Measurements from ENCODE around the gene KLRC4.
"Not testable (repeated sequence)": the region's sequence is repeated elsewhere in the genome, so short reads cannot be mapped to it uniquely, and the experiment has no call there.

The KLRC4 gene

DNA sequence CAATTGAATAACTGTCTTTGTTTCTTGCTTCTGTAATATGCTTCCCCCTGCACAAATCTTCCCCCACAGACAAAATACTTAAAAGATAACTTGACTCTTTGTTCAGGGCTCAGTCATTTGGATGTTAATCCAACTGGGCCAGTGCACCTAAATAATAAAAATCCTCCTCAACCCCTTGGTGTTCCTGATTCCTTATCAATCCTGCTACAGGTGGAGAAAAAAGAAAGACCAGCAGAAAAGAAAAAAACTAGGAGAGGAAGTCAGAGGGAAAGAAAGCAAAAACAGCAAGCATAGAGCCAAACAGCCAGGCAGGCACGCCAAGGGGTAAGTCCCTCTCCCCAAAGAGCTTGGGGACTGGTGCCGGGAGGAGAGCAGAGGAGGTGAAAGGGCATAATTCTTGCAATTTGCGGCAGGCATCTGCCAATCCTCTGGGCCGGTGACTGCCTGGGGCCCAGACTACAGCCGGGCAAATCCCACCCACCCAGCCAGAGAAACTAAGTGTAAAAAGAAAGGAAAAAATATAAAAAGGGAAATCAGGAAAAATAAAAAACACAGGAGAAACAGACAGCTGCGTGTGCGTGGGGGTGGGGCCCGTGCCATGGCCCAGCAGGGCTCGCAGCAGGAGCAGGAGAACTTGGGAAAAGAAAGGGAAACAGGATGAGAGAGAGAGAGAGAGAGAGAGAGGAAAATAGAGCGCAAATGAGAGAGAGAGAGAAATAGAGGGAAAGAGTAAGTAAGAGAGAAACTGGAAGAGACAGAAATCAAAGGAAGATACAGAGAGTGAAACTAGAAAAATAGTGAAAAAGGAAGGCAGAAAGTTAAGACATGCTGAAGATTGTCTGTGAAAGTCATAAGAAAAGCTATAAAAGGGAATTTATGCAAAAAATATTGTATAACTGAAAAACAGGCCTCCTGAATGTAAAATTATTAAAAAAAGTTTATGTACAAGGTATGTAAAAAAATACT is 41.1 kb downstream of the KLRC4 start:
- Mint-ChIP-seq H3K9me3 (peaks cover 26% of the 10 kb centered on the region), H3K36me3 (ENCODE audit: low read depth) (peaks cover 10% of the 10 kb centered on the region), H3K4me3 (no peak overlapping the region), H3K4me1 (peaks cover 52% of the 10 kb centered on the region), H3K27me3 (ENCODE audit: low read depth, poor library complexity) (peaks cover 5% of the 10 kb centered on the region), H3K27ac (peak overlapping the region; percentile 90)
- DNase-seq: no peak
- TF ChIP-seq, protein P1, sequence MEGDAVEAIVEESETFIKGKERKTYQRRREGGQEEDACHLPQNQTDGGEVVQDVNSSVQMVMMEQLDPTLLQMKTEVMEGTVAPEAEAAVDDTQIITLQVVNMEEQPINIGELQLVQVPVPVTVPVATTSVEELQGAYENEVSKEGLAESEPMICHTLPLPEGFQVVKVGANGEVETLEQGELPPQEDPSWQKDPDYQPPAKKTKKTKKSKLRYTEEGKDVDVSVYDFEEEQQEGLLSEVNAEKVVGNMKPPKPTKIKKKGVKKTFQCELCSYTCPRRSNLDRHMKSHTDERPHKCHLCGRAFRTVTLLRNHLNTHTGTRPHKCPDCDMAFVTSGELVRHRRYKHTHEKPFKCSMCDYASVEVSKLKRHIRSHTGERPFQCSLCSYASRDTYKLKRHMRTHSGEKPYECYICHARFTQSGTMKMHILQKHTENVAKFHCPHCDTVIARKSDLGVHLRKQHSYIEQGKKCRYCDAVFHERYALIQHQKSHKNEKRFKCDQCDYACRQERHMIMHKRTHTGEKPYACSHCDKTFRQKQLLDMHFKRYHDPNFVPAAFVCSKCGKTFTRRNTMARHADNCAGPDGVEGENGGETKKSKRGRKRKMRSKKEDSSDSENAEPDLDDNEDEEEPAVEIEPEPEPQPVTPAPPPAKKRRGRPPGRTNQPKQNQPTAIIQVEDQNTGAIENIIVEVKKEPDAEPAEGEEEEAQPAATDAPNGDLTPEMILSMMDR (IDR thresholded peaks at IDR 0.05): no peak

DNA sequence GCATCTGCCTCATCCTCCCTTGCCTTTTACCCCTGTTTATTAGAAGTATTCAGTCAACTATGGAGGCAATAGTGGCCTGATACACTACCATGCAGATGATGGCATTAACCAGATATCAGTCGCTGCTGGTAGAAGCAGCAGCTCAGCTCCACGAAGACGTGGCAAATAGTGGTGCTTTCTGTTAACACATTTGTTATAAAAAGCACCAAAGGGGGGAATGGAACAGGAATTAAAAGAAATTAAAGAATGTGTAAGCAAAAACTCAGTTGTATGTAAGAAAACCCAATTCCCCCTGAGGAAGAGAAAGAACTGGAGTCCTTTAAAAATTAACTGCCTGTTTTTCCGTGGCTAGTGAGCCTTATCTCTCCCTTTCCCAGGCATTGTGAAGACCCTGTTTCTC is 41.8 kb downstream of the KLRC4 start:
- peaks cover 10% of the 10 kb centered on the region for H3K36me3 Mint-ChIP-seq (ENCODE audit: low read depth)
- H3K4me3 Mint-ChIP-seq; DNase-seq; H3K27me3 Mint-ChIP-seq (ENCODE audit: low read depth, poor library complexity): not testable (repeated sequence)
- H3K27ac Mint-ChIP-seq: peak overlapping the region; percentile 90
- peaks cover 26% of the 10 kb centered on the region for H3K9me3 Mint-ChIP-seq
- H3K4me1 Mint-ChIP-seq: peaks cover 48% of the 10 kb centered on the region

DNA sequence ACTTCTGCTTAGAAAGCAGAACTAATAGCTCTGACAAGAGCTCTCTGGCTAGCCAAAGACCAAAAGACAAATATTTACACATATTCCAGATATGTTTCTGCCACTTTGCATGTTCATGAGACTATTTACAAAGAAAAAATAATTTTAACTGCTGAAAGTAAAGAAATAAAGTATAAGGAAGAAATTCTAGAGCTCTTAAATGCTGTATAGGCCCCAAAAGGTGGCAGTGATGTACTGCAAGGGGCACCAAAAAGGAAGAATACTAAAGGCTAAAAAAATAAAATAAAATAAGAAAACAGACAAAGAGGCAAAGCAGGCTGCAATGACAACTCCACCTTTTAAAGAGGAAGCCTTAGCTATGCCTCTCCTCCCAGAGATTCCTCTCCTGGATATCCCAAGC is 42.7 kb downstream of the KLRC4 start:
- peaks cover 10% of the 10 kb centered on the region for H3K36me3 Mint-ChIP-seq (ENCODE audit: low read depth)
- no peak overlapping the region for H3K27ac Mint-ChIP-seq
- peaks cover 25% of the 10 kb centered on the region for H3K9me3 Mint-ChIP-seq
- no peak overlapping the region for H3K4me3 Mint-ChIP-seq
- H3K27me3 Mint-ChIP-seq (ENCODE audit: low read depth, poor library complexity): peaks cover 5% of the 10 kb centered on the region
- H3K4me1 Mint-ChIP-seq: peaks cover 39% of the 10 kb centered on the region
- DNase-seq: no peak
- TF ChIP-seq, protein P1 (IDR thresholded peaks at IDR 0.05): no peak

DNA sequence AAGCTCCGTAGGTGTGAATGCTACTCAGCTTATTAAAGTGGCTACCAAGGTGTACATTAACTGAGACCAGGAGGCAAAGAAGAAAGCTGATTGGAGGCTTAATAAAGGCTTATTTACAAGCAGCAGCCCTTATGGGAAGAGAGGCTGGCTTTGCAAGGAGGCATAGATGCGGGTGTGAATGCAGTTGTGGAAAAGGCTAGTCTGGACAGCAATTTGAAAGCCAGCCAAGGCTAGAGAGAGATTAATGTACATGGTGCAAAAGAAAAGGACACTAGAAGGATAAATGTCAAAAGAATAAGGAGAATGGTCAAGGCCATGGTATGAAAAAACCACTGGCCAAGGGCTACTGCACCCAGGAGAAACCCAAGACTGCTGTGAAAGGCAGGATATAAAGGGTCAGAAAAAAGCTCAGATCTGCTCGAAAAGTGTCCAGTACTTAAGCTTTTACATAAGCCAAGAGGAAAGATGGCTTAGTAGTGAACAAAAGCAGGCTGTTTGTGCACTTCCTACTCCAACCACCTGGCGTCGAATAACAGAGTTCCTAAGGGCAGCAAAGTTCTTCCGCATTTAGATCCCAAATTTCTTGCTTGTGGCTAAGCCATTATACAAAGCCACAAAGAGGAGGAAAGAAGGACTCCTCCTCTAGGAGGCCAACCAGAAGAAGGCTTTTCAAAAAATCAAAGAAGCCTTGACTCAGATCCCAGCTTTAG is 43.7 kb downstream of the KLRC4 start:
- Mint-ChIP-seq H3K4me3 (no peak overlapping the region), H3K27ac (no peak overlapping the region), H3K36me3 (ENCODE audit: low read depth) (peaks cover 12% of the 10 kb centered on the region), H3K9me3 (peaks cover 26% of the 10 kb centered on the region), H3K4me1 (peaks cover 38% of the 10 kb centered on the region), H3K27me3 (ENCODE audit: low read depth, poor library complexity) (peaks cover 5% of the 10 kb centered on the region)
- no peak for DNase-seq
- TF ChIP-seq, protein P1 (IDR thresholded peaks at IDR 0.05): no peak

DNA sequence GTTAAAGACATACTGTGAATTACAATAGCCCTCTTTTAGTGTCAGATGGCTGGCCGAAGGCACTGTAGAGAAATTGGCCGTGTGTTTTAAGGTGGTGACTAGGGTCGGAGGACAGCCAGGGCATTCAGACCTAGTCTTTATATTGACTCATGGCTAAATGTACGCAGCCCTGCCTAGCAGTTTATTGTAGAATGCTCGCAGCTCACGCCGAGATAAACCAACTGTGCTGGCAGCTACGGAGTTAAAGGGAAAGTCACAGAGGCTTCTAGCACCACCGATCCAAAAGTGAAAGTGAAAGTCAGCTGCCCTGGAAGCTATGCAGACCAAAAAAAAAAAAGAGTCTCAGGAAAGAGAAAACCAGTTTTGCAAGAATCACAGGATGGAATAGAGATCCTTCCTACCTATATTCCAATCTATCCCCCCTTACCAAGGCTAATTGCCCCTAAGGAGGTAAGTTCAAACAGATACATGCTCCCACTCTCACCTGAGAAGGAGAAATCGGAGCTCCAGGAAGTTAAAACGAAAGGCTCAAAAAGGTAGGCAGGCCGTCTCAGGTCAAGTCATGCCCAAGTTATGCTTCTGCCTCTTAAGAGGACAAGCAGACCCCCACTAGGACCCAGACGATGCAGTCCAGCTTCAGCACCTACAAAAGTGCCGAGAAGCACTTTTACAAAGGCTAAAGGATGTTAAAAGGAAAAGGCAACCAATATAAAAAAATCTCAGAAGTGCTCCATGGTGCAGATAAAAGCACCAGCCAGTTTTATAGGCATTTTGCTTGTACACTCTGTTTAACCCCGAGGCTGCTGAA is 44.5 kb downstream of the KLRC4 start:
- Mint-ChIP-seq H3K4me1 (peaks cover 36% of the 10 kb centered on the region), H3K4me3 (no peak overlapping the region), H3K9me3 (peaks cover 26% of the 10 kb centered on the region), H3K27ac (no peak overlapping the region), H3K27me3 (ENCODE audit: low read depth, poor library complexity) (peaks cover 7% of the 10 kb centered on the region), H3K36me3 (ENCODE audit: low read depth) (peaks cover 16% of the 10 kb centered on the region)
- no peak for DNase-seq
- TF ChIP-seq, protein P1 (IDR thresholded peaks at IDR 0.05): no peak

Measured in nephron progenitor cell (in vitro differentiated cells).